GM10266 (cell line): ENCODE measurements around the gene TRPC4AP.

Source experiments
- DNase-seq: peaks from one replicate; pipeline ENCODE4 v3.0.0; 2012; ENCODE audit errors: extremely low spot score
- TF ChIP-seq, protein P1 (sequence below): IDR thresholded peaks from 2 replicates; pipeline ENCODE4 v1.5.1; 2012; ENCODE audit warnings: mild to moderate bottlenecking, low read depth; ENCODE audit not compliant: control insufficient read depth, insufficient read depth; ENCODE audit errors: missing control alignments

TRPC4AP gene, protein sequence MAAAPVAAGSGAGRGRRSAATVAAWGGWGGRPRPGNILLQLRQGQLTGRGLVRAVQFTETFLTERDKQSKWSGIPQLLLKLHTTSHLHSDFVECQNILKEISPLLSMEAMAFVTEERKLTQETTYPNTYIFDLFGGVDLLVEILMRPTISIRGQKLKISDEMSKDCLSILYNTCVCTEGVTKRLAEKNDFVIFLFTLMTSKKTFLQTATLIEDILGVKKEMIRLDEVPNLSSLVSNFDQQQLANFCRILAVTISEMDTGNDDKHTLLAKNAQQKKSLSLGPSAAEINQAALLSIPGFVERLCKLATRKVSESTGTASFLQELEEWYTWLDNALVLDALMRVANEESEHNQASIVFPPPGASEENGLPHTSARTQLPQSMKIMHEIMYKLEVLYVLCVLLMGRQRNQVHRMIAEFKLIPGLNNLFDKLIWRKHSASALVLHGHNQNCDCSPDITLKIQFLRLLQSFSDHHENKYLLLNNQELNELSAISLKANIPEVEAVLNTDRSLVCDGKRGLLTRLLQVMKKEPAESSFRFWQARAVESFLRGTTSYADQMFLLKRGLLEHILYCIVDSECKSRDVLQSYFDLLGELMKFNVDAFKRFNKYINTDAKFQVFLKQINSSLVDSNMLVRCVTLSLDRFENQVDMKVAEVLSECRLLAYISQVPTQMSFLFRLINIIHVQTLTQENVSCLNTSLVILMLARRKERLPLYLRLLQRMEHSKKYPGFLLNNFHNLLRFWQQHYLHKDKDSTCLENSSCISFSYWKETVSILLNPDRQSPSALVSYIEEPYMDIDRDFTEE

DNA sequence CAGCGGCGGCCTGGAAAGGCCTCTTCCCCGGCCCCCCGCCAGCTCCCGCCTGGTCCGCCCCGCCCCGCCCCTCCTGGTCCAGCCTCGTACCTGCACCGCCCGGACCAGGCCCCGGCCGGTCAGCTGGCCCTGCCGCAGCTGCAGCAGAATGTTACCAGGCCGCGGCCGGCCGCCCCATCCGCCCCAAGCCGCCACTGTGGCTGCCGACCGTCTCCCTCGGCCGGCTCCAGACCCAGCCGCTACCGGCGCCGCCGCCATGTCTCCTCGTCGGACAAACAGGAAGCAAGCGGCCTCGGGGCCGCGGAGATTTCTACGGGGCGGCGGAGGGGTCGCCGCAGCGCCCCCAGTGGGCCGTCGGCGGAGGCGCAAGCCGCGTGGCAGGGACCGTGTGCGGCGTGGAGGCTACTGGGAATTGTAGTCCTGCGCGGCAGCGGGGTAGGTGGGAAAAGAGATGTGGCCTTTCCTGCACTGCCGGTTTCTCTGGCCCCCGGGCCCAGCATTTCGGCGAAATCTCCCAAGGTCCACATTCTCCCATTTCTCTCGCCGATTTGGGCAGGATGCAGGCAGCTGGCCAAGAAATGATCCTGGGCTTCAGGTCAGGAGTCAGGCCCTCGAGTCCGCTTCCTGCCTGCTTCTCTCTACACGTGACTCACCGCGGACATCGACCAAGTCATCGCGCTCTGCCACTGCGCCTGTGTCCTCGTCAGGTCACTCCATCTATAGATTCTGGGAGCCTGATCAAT, at the start of gene TRPC4AP:
Gene TRPC4AP (minus strand): TSS at position 284 of the 743 bp plus-strand sequence. CDS start 26 bp downstream, at position 258.
- DNase-seq = peak; percentile 90
- TF ChIP-seq, protein P1, sequence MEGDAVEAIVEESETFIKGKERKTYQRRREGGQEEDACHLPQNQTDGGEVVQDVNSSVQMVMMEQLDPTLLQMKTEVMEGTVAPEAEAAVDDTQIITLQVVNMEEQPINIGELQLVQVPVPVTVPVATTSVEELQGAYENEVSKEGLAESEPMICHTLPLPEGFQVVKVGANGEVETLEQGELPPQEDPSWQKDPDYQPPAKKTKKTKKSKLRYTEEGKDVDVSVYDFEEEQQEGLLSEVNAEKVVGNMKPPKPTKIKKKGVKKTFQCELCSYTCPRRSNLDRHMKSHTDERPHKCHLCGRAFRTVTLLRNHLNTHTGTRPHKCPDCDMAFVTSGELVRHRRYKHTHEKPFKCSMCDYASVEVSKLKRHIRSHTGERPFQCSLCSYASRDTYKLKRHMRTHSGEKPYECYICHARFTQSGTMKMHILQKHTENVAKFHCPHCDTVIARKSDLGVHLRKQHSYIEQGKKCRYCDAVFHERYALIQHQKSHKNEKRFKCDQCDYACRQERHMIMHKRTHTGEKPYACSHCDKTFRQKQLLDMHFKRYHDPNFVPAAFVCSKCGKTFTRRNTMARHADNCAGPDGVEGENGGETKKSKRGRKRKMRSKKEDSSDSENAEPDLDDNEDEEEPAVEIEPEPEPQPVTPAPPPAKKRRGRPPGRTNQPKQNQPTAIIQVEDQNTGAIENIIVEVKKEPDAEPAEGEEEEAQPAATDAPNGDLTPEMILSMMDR = peak; percentile 97

DNA sequence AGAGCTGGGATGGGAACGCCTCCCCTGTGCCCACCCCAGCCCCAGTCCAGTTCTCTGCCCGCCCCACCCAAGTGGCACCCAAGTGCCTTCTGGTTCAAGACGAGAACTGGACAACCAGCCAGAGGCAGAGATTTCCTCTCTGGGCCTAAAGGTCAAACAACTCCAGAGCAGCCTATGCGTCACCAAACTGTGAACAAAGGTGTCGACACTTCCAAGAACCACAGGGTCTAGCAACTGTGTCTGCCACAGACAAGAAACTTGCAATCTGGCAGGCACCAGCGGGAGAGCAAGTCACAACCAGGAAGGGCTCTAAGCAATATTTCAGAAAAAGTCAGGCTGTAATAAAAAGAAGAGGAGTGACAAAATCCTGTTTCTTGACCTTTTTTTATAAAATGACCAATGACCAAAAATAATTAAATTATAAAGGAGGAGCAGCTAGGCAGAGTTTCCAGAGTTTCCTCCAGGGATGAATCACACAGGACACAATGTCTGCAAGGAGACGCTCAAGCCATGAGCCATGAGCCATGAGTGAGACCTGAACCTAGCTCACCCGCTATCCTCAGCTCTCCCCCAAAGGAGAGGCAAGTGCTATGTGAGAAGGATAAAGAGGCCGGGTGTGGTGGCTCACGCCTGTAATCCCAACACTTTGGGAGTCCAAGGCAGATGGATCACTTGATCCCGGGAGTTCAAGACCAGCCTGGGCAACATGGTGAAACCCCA, 43.4 kb upstream of the TRPC4AP start:
- DNase-seq = no peak
- TF ChIP-seq, protein P1 = no peak

DNA sequence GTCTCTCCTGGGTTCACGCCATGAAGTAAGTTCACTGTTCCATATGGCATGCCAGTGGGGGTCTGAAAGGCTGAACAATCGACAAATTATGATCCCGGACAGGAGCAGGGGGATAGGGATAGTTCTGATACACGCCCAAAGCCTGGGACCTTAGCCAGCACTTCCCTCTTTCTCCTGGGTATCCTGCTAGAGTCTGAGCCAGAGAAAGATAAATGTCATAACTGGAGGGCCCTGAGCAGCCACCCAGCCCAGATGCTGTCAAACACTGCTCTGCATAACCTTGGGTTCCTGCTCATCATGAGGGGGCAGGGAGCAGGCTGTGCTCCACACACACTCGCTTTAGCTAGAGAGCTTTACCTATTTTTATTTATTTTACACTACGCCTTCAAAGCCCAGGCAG, 42.3 kb upstream of the TRPC4AP start:
- no peak for DNase-seq
- TF ChIP-seq, protein P1 = no peak

DNA sequence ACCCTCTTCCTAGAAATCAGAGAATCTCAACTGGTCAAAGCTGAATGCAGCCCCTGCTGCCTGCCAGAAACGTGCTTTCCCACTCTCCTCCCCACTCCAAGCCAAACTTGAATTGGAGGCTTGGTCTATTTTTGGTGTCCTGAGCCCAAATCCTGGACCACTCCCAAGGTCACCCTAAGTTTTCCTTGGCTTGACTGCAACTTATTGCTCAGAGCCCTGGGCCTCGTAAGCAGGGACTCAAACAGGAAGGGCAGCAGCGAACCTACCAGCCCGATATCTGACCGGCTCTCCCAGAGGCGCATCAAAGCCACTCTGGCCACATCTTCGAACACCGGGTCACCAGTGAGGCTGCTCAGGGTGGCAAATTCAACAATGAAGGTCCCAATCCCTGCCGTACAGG, 41.9 kb upstream of the TRPC4AP start:
- TF ChIP-seq, protein P1 = no peak
- no peak for DNase-seq

DNA sequence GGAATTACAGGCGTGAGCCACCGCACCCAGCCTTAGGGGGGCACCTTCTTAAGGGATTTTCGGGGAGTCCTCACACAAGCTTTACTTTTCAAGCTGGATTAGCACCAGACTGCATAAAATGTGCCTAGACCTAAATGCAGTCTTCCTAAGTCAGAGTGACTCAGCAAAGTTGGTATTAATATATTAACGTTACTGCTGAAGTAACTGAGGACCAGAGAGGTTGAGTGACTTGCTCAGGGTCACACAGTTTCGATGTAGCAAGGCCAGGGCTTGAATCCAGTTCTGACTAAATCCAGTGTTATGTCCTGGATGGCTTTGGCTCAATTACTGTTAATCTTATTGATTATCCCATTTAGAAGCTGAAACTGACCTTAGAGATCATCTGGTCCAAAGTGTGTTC, 41.1 kb upstream of the TRPC4AP start:
- TF ChIP-seq, protein P1 = no peak
- no peak for DNase-seq

DNA sequence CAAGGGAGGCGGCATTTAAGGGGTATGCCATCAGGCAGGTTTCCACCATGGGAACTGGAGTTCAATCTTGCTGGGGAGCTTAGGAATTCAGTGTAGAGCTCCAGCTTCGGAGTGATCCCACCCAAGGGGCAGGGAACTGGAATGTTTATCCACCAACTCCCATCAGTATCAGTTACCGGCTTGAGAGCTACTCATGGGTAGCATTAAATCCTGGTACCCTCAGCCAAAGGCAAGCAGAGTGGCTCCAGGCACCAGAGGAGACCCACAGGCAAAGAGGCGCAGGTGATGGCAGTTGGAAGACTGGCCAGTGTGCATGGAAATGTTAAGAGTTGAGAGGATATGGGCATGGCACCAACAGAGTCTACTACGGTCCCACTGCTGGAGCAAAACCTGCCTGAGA, 40.4 kb upstream of the TRPC4AP start:
- DNase-seq = no peak

More for the DNA sequence above, 40.4 kb upstream of the TRPC4AP start:
- TF ChIP-seq, protein P1 = no peak
